Erythroblast (primary cell): ENCODE data around the gene SYT13.

Experiments
- DNase-seq, 2 experiments: peaks; one replicate each; lab custom pipeline; 2025; lab: John Stamatoyannopoulos, UW
- GATA1 ChIP-seq: IDR thresholded peaks from 2 replicates; pipeline ENCODE4 v1.6.1; 2011; ENCODE audit warnings: low read depth, mild to moderate bottlenecking, control low read depth, low read length, moderate library complexity
- POLR2A ChIP-seq: IDR thresholded peaks from 2 replicates; pipeline ENCODE4 v1.6.1; 2011; ENCODE audit warnings: mild to moderate bottlenecking, low read length

The SYT13 gene

DNA sequence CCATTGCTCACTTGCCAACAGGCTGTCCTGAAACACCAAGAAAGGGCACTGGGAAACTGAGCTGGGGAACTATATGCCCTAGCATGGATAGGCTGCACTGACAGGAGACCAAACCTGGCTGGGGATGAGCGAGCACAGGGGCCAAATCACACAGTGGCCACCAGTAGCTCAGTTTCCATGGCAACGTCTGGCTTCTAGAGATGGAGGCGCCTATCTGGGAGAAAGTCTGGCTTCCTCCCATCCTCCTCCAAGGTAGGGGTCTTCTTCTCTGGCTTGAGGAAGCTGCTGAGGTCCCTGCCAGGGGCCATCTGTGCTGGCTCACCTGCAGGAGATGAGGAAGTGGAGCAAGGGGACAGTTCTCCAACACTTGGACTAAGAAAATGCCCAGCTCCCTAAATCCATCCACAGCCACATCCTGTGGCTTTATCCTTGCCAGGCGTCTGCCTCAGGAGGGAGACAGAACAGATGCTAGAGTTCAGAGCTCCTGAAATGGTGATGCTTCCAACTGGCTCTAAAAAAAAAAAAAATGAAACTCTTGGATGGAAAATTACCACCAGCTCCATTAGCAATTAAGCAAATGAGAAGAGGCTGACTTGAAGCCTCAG lies 48.3 kb downstream of the SYT13 start:
- no peak for DNase-seq
- TF ChIP-seq GATA1 = no peak
- TF ChIP-seq POLR2A = no peak

DNA sequence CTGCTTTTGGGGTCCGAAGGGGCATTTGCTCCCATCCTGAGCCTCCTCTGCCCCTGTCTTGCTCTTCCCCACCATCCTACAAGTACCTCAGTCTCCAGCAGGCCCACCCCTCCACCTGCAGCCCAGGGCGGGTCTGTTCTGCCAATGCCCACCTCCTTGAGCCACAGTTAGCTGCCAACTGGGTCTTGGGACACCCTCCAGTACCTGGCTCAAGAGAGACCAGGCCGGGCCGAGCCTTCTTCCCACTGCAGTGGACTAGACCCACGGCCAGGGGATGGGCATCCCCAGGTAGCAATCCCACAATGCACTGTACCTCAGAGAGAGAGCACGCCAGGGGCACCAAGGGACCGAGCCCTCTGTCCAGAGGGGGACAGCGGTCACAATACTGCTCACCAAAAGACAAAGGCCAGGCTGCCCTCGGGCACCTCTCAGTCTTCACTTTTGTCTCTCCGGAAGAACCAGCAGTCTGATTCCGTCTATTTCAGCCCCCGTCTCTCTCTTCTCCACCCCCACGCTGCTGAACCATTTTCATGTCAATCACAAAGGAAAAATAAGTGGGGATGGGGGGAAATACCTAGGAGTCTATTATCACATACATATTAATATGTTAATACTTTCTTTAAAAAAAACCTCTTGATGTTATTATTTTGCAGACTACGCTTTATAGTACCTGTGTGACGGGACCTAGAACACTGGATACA lies 51.7 kb downstream of the SYT13 start:
- TF ChIP-seq GATA1 (no peak), POLR2A (no peak)
- DNase-seq = no peak

DNA sequence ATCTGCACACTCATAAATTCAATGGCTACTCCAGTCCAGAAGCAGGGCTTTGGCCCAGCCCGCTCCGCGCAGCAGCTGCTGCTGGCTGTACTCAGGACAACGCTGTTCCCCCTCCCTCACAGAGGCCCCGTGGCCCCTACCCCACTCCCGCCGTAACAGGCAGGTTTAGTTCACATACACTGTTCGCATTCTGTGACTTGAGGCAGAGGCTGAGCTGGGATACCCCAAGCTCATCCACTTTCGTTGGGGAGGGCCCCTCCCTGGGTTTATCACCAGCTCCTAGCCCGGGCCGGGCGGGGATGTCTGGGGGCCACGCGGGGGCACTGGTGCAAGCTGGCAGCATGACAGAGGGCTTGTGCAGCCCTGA lies 52.4 kb downstream of the SYT13 start:
- peak; percentile 28 to 36 for DNase-seq
- no peak for TF ChIP-seq POLR2A
- TF ChIP-seq GATA1 = no peak

DNA sequence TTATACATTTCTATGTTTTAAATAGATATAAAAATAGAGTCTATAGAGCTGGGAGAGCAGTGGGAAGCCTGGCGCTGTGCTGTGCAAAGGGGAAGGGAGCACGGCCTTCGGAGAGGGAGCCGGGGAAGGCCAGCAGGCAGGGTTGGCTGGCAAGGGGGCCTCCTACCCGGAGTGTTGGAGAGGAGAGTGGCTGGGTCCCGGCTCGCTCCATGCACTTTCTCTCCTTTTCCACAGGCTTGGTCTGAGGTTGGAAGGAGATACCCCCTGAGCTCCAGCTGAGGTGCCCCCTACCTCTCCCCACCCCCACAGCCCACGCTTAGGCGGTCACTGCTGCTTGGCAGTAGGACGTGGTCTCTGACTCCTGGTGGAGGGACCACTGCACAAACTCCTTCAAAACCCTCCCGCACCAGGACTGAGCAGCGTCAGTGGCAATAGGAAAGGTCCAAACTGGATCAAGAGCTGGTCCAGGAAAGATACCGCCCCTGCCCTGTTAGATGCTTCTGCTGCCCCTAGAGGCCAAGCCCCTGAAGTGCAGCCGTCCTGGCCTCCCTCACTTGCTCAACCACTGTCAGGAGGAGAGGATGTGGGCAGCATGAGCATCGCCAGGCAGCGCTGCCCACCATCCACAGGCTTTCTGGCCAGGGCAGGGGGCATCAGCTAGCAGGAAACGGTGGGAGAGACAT lies 52.9 kb downstream of the SYT13 start:
- peak; percentile 61 to 82 for DNase-seq
- TF ChIP-seq GATA1 = no peak

GRCh38 chr11:45232341-45233080 lies 53.6 kb downstream of the SYT13 start:
- no peak for DNase-seq
- no peak for TF ChIP-seq POLR2A
- TF ChIP-seq GATA1 = no peak

DNA sequence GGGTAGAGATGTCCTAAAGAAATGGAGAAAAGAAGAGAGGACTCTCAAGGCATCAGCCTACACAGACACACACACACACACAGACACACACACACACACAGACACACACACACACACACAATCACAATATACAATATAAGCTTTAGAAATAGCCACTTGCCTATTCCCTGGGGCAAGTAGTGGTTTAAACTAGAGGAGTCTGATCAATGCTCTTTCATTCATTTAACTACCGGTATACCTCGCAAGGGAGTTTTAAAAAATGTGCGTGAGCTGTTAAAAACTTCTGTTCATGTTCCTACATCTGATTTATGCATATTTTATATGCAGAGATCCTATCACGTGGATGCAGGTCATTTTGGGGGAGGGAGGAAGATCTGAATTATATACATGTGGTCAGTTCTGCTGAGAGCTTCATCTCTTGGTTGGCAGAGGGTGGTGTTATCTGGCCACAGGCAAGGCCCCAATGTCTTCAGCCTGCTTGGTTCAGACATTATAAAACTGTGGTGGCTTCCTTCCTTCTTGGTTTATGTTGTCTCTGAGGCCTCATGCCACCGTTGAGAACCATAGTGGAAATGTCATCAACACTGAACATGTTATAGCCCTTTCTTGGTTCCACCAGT lies 56.6 kb downstream of the SYT13 start:
- no peak for TF ChIP-seq POLR2A
- no peak for TF ChIP-seq GATA1

GRCh38 chr11:45227836-45228235 lies 58.3 kb downstream of the SYT13 start:
- DNase-seq = no peak
- TF ChIP-seq POLR2A (no peak), GATA1 (no peak)

More for the DNA sequence above, 56.6 kb downstream of the SYT13 start:
- DNase-seq = no peak

DNA sequence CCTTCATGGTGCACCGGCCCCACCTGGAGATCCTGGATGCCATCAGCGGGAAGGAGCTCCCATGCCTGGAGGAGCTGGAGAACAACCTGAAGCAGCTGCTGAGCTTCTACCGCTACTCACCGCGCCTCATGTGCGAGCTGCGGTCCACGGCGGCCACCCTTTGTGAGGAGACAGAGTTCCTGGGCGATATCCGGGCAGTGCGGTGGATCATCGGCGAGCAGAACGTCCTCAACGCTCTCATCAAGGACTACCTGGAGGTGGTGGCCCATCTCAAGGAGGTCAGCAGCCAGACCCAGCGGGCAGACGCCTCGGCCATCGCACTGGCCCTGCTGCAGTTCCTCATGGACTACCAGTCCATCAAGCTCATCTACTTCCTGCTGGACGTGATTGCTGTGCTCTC lies 59.2 kb downstream of the SYT13 start:
- TF ChIP-seq GATA1 = no peak
- no peak for TF ChIP-seq POLR2A
- no peak for DNase-seq

- DNase-seq = no peak
- TF ChIP-seq GATA1 = no peak
- no peak for TF ChIP-seq POLR2A
Observed at GRCh38 chr11:45225961-45226871, 59.9 kb downstream of the SYT13 start.

GRCh38 chr11:45225277-45225676 lies 60.9 kb downstream of the SYT13 start:
- DNase-seq = no peak
- TF ChIP-seq GATA1 (no peak), POLR2A (no peak)

DNA sequence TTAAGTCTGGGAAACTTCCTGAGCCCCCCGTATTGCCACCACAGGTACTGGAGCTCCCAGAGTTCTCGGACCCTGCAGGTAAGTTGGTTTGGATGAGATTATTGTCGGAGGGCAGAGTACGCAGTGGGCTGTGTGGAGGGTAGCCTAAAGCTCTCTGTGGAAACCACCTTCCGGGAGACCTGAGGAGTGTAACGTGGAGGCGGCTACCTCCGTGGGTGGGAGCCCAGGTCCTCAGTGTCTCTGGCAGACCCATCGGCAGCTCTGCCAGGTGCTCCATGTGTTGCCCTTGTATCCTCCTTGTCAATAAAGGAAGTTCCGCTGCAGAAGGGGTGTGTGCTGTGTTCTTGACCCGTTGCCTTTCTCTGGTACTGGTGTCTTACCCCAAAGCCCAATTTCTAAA lies 61.4 kb downstream of the SYT13 start:
- DNase-seq = no peak
- TF ChIP-seq POLR2A (no peak), GATA1 (no peak)

DNA sequence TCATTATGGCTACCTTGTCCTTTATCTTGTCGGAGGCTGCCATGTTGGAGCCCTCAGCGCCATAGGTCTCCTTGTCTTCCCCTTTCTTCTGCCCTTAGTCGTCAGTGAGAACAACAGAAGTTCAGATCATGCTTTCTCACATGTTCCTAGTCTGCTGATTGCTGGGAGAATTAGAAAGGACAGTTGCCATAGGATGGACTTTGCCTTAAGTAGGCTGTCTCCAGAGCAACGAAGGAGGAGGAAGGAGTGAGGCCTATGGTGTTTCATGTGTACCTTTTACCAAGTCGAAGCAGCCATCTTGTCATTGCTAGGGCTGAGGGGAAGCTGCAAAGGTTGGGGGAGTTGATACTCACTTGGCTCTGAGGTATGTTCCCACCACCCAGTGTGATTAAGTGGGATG lies 62.6 kb downstream of the SYT13 start:
- TF ChIP-seq POLR2A = no peak
- DNase-seq = no peak

DNA sequence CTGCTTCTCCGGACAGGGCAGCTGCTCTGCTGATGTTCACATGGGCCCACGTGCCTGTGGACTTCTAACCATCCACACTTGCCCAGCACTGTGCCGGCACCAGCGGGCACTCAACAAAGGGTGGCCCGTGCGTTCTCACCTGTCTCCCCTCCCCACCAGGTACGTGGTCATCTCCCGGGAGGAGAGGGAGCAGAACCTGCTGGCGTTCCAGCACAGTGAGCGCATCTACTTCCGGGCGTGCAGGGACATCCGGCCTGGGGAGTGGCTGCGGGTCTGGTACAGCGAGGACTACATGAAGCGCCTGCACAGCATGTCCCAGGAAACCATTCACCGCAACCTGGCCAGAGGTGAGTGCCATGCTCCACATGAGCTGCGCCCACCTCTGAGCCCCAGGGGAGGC lies 66.7 kb downstream of the SYT13 start:
- TF ChIP-seq POLR2A (no peak), GATA1 (no peak)
- no peak for DNase-seq

- TF ChIP-seq POLR2A (no peak), GATA1 (no peak)
- DNase-seq = no peak
Observed at GRCh38 chr11:45218705-45219104, 67.4 kb downstream of the SYT13 start.
